Upper lobe of left lung (tissue), 6 donors: Measurements from ENCODE around the gene FCHO2. TPM values are rescaled to one million over a fixed set of nuclear protein-coding genes. Genes with fewer than 3 reads are reported as not detected.
A peak's percentile ranks its signal among the peaks of the same experiment; 100 is the strongest.

Experiments
- ATAC-seq, 2 donors: fragments of 200-7000 bp; cut with Tn5 transposase; one replicate each; pipeline ENCODE4 v1.9.1; 2022; ENCODE audit warnings: mild to moderate bottlenecking in 2 of 2, moderate library complexity in 2 of 2; ENCODE audit not compliant: low FRiP score in 2 of 2
- DNase-seq, 2 donors: peaks; one replicate each; pipeline ENCODE4 v3.0.0-alpha.2; 2019 to 2020
- H3K27ac ChIP-seq, 4 donors: fragments of 200-600 bp; sonication (generic); one replicate each; pipeline ENCODE4 v1.5.1; 2016 to 2019
- H3K27me3 ChIP-seq, 4 donors: fragments of 200-600 bp; sonication (generic); one replicate each; pipeline ENCODE4 v1.5.1; 2017 to 2019
- H3K36me3 ChIP-seq, 4 donors: fragments of 200-600 bp; sonication (generic); one replicate each; pipeline ENCODE4 v1.5.1; 2016 to 2019
- H3K4me1 ChIP-seq, 4 donors: fragments of 200-600 bp; sonication (generic); one replicate each; pipeline ENCODE4 v1.5.1; 2018 to 2019
- H3K4me3 ChIP-seq, 4 donors: fragments of 200-600 bp; sonication (generic); one replicate each; pipeline ENCODE4 v1.5.1; 2017 to 2019; ENCODE audit warnings: mild to moderate bottlenecking in 2 of 4, moderate library complexity in 1 of 4
- H3K9me3 ChIP-seq, 4 donors: fragments of 200-600 bp; sonication (generic); one replicate each; pipeline ENCODE4 v1.5.1; 2018 to 2019
- CTCF ChIP-seq, 6 experiments: fragments of 450-650 bp in 4 of 6; fragments of 200-600 bp in 2 of 6; sonication (generic) in 2 of 6; IDR thresholded peaks; one replicate each; pipeline ENCODE4 v1.5.1; 2016 to 2019; ENCODE audit warnings: antibody characterized with exemption in 6 of 6
- EP300 ChIP-seq, 4 donors: sonication (generic); formaldehyde crosslinking; IDR thresholded peaks; one replicate each; pipeline ENCODE4 v1.5.1; 2017; ENCODE audit warnings: antibody characterized with exemption in 4 of 4, control low read depth in 2 of 4
- POLR2A ChIP-seq, 4 donors: fragments of 450-650 bp; IDR thresholded peaks; one replicate each; pipeline ENCODE4 v1.5.1; 2016 to 2017; ENCODE audit warnings: antibody characterized with exemption in 4 of 4, mild to moderate bottlenecking in 2 of 4
- POLR2AphosphoS5 ChIP-seq, 2 donors: sonication (generic); formaldehyde crosslinking; IDR thresholded peaks; one replicate each; pipeline ENCODE4 v1.5.1; 2017; ENCODE audit warnings: antibody characterized with exemption in 2 of 2
- WGBS, 2 donors: methylation state at CpG; one replicate each; pipeline ENCODE4 v1.1.5; 2017 to 2018; 5-methylcytosine and 5-hydroxymethylcytosine counted together
- total RNA-seq, 6 donors: library from RNA; depleted of rRNA in 4 of 6; stranded (reverse); fragments of >200 nt in 4 of 6; gene quantifications; one replicate each; pipeline versions ENCODE4 v1.1.0 to v1.2.1, GENCODE V29; 2016 to 2021
- donor health status: DM: no; HTN: no; CAD: no; lungs with moderate emphysema.
- donor health status: DM: no; HTN: yes; CAD: no; lungs with severe emphysema.

The FCHO2 gene
- total RNA-seq, 6 donors from 2014 or later: 37.6 to 99.5 (median 79.7) TPM

- ATAC-seq: peak in 1 of 2 donors; percentile 61
These were observed 74.7 kb downstream of the FCHO2 start for GRCh38 chr5:73030531-73030930.

GRCh38 chr5:73030995-73031394 lies 75.2 kb downstream of the FCHO2 start:
- H3K4me1 ChIP-seq: no peaks in the 10 kb centered on the region
- no peak overlapping the region for H3K27ac ChIP-seq
- no peaks in the 10 kb centered on the region for H3K27me3 ChIP-seq
- H3K9me3 ChIP-seq: no peaks in the 10 kb centered on the region
- DNase-seq (no peak), ATAC-seq (peak in 1 of 2 donors; percentile 67)
- H3K36me3 ChIP-seq: peaks cover 12 to 28% (median 18%) of the 10 kb centered on the region in 4 donors
- H3K4me3 ChIP-seq: no peak overlapping the region
- TF ChIP-seq EP300 (IDR thresholded peaks at IDR 0.05) (no peak), CTCF (IDR thresholded peaks at IDR 0.05) (no peak), POLR2A (IDR thresholded peaks at IDR 0.05) (no peak), POLR2AphosphoS5 (IDR thresholded peaks at IDR 0.05) (no peak)

More at GRCh38 chr5:73030531-73030930, 74.7 kb downstream of the FCHO2 start:
- Histone ChIP-seq H3K36me3 (peaks cover 14 to 28% (median 18%) of the 10 kb centered on the region in 4 donors), H3K4me1 (no peaks in the 10 kb centered on the region), H3K9me3 (no peaks in the 10 kb centered on the region), H3K27me3 (no peaks in the 10 kb centered on the region), H3K27ac (no peak overlapping the region), H3K4me3 (no peak overlapping the region)
- no peak for DNase-seq
- 76 to 84% methylated on average over 1 of the region's 1 CpG for WGBS, 2 donors
- TF ChIP-seq POLR2A (IDR thresholded peaks at IDR 0.05): no peak

- H3K27ac ChIP-seq: no peak overlapping the region
- 81 to 89% methylated on average over 2 of the region's 2 CpGs for WGBS, 2 donors
These were observed 76.0 kb downstream of the FCHO2 start for GRCh38 chr5:73031839-73032238.

GRCh38 chr5:73032635-73033034 lies 76.8 kb downstream of the FCHO2 start:
- Histone ChIP-seq H3K36me3 (peaks cover 5 to 21% (median 17%) of the 10 kb centered on the region in 4 donors), H3K27me3 (no peaks in the 10 kb centered on the region), H3K4me3 (no peak overlapping the region), H3K4me1 (no peaks in the 10 kb centered on the region), H3K9me3 (no peaks in the 10 kb centered on the region), H3K27ac (no peak overlapping the region)
- ATAC-seq (no peak), DNase-seq (no peak)
- 91 to 94% methylated on average over 2 of the region's 2 CpGs for WGBS, 2 donors
- TF ChIP-seq POLR2AphosphoS5 (IDR thresholded peaks at IDR 0.05) (no peak), CTCF (IDR thresholded peaks at IDR 0.05) (no peak), POLR2A (IDR thresholded peaks at IDR 0.05) (no peak), EP300 (IDR thresholded peaks at IDR 0.05) (no peak)

More at GRCh38 chr5:73031839-73032238, 76.0 kb downstream of the FCHO2 start:
- Histone ChIP-seq H3K4me3 (no peak overlapping the region), H3K9me3 (no peaks in the 10 kb centered on the region), H3K4me1 (no peaks in the 10 kb centered on the region), H3K27me3 (no peaks in the 10 kb centered on the region), H3K36me3 (peaks cover 5 to 19% (median 15%) of the 10 kb centered on the region in 4 donors)
- no peak for ATAC-seq
- DNase-seq: no peak
- no peak for TF ChIP-seq EP300 (IDR thresholded peaks at IDR 0.05)
- no peak for TF ChIP-seq POLR2A (IDR thresholded peaks at IDR 0.05)
- TF ChIP-seq POLR2AphosphoS5 (IDR thresholded peaks at IDR 0.05): no peak
- no peak for TF ChIP-seq CTCF (IDR thresholded peaks at IDR 0.05)

- Histone ChIP-seq H3K36me3 (peaks cover 5 to 28% (median 23%) of the 10 kb centered on the region in 4 donors), H3K27ac (no peak overlapping the region), H3K4me1 (no peaks in the 10 kb centered on the region), H3K9me3 (no peaks in the 10 kb centered on the region), H3K4me3 (no peak overlapping the region), H3K27me3 (no peaks in the 10 kb centered on the region)
- DNase-seq: no peak
- WGBS, 2 donors: 92 to 95% methylated on average over 5 of the region's 5 CpGs
- no peak for ATAC-seq
- TF ChIP-seq CTCF (IDR thresholded peaks at IDR 0.05): no peak
- no peak for TF ChIP-seq EP300 (IDR thresholded peaks at IDR 0.05)
- no peak for TF ChIP-seq POLR2A (IDR thresholded peaks at IDR 0.05)
- TF ChIP-seq POLR2AphosphoS5 (IDR thresholded peaks at IDR 0.05): no peak
These were observed 81.7 kb downstream of the FCHO2 start for GRCh38 chr5:73037545-73037944.
